ENCODE measurements around the gene ZMAT2. TPM values are rescaled to one million over a fixed set of nuclear protein-coding genes. Genes with fewer than 3 reads are reported as not detected.

Gene ZMAT2
- total and polyA plus RNA-seq, 2 of the 8 experiments (the other 6 are each of a cell fraction or from before 2014, with no cell fraction given) = 56.8 to 65.9 TPM

DNA sequence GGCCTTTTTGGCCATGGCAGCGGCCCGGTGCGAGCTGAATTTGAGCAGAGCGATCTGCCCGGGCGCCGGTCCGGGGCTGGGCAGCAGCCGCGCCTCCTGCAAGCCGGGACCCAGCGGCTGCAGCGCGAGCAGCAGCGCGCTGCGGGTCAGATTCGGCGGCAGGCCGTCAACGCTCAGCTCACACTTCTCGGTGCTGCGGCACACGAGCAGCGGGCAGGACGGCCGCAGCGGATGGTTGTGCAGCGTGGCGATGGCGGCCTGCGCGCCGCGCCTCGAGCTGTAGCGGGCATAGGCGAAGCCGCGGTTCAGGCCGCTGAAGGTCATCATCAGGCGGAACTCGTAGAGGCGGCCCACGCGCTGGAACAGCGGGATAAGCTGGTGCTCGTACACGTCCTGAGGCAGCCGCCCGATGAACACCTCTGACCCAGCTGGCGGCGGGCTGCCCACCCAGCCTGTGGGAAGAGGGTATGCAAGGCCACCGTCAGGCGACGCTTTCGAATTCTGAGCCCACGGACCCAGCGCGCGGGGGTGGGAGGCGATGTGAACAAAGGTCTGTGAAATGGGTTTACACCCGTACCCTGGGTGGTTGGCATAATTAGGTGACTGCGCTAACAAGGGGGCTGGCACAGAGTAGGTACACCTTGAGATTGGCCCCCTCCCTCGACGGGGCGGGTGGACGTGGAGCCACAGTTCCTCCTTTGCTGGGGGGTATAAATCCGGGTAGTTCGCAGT lies 27.6 kb upstream of the ZMAT2 start (continued):
- no peak for TF ChIP-seq TAF1 (IDR thresholded peaks at IDR 0.05; ENCODE audit: low read depth, low read length)
- TF ChIP-seq NRF1 (IDR thresholded peaks at IDR 0.05; ENCODE audit: low read depth, low read length) = no peak
- TF ChIP-seq, protein P1, sequence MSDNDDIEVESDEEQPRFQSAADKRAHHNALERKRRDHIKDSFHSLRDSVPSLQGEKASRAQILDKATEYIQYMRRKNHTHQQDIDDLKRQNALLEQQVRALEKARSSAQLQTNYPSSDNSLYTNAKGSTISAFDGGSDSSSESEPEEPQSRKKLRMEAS (IDR thresholded peaks at IDR 0.05) = no peak
- TF ChIP-seq, protein P2, sequence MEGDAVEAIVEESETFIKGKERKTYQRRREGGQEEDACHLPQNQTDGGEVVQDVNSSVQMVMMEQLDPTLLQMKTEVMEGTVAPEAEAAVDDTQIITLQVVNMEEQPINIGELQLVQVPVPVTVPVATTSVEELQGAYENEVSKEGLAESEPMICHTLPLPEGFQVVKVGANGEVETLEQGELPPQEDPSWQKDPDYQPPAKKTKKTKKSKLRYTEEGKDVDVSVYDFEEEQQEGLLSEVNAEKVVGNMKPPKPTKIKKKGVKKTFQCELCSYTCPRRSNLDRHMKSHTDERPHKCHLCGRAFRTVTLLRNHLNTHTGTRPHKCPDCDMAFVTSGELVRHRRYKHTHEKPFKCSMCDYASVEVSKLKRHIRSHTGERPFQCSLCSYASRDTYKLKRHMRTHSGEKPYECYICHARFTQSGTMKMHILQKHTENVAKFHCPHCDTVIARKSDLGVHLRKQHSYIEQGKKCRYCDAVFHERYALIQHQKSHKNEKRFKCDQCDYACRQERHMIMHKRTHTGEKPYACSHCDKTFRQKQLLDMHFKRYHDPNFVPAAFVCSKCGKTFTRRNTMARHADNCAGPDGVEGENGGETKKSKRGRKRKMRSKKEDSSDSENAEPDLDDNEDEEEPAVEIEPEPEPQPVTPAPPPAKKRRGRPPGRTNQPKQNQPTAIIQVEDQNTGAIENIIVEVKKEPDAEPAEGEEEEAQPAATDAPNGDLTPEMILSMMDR (IDR thresholded peaks at IDR 0.05; ENCODE audit: control extremely low read depth in 1 of 3, insufficient read depth in 1 of 3, low read depth in 1 of 3, low read length in 3 of 3) = no peak
- TF ChIP-seq BCL11A (IDR thresholded peaks at IDR 0.05; ENCODE audit: low read depth in 2 of 2, low read length in 2 of 2) = no peak
